ENCODE measurements around the gene AMMECR1L.
"Not testable (repeated sequence)": the region's sequence is repeated elsewhere in the genome, so short reads cannot be mapped to it uniquely, and the experiment has no call there.

The AMMECR1L gene
- total RNA-seq: 56.4 to 81.7 (median 63.9) reads per million in 4 experiments

GRCh38 chr2:127885780-127886592 is at the start of gene AMMECR1L:
Gene AMMECR1L, minus strand, starts transcription at chr2:127885956. Its CDS starts 11,722 bp downstream, at chr2:127874234.
- peak; percentile 62 for DNase-seq

- DNase-seq: no peak
These were observed 49.6 kb upstream of the AMMECR1L start for GRCh38 chr2:127935337-127935736.

DNA sequence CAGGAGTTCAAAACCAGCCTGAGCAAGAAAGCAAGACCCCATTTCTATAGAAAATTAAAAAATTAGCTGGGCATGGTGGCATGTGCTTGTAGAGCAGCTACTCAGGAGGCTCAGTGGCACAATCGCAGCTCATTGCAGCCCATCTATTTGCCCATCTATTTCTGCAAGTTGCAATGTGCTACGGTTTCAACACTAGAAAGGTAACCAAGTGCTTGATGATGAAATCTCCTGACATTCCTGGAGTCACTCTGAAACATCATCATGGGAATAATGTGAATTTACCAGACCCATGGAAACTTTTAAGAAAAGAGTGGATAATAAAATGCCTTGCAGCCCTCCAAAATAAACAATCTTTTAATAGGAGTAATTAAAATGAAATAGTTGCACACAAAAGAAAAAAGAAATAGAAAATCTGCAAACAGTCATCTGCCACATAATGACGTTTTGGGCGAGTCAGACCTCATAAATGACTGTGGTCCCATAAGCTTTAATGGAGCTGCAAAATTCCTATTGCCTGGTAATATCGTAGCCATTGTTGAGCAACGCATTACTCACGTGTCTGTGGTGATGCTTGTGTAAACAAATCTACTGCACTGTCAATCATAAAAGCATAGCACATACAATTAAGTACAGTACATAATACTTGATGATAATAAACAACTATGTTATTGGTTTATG is 46.6 kb upstream of the AMMECR1L start:
- no peak for DNase-seq

DNA sequence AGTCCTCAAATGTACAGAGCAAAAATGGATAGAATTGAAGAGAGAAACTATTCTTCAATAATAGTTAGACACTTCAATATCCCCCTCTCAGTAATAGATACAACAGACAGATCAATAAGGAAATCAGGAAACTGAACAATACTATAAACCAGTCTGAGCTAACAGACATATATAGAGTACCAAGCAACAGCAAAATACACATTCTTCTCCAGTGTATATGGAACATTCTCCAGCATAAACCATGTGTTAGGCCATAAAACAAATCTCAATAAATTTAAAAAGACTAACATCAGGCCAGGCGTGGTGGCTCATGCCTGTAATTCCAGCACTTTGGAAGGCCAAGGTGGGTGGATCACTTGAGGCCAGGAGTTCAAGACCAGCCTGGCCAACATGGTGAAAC is 43.7 kb upstream of the AMMECR1L start:
- no peak for DNase-seq

DNA sequence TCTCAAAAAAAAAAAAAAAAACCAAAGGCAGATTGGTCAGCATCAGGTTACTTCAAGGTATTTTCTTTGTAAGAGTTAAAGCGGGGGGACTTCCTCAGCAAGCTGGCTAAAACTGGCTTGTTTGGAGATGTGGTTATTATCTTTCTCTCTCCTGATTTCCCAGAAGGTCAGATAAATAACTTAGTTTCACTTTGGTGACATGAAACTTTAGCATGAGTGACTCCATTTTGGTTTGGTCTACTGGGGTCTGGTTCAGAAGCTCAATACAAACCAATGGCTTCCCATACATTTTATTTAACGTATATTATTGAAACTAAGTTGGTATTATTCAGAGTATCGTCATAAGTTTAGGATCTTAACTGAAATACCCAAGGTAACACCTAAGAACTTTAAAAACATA is 41.6 kb upstream of the AMMECR1L start:
- no peak for DNase-seq

DNA sequence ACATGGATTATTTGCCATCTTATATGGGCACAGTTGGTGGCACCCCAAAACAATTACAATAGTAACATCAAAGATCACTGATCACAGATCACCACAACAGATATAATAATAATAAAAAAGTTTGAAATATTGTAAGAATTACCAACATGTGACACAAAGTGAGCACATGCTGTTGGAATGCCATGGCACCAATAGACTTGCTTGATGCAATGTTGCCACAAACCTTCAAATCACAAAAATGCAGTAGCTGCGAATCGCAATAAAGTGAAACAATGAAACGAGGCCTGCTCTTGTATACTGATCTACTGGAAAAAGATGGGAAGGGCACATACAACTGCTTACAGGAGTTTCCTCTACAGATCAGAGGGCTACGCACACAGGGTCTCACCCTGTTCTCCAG is 32.2 kb upstream of the AMMECR1L start:
- no peak for DNase-seq

DNA sequence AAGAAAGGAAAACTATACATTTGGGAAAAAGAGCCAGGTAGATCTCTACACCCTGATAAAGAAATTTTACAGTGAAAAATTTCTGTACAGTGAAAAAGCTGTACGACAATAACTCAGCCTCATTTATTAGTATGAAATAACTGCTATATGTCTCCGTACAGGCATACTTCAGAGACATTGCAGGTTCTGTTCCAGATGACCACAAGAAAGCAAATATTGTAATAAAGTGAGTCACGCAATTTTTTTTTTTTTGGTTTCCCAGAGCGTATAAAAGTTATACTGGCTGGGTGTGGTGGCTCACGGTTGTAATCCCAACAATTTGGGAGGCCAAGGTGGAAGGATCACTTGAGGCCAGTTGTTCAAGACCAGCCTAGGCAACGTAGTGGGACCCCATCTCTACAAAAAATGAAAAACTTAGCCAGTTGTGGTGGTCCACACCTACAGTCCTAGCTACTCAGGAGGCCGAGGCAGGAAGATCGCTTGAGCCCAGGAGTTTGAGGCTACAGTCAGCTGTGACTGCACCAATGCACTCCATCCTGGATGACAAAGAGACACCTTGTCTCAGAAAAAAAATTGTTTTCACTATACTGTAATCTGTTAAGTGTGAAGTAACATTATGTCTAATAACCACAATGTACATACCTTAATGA is 28.2 kb upstream of the AMMECR1L start:
- no peak for DNase-seq

DNA sequence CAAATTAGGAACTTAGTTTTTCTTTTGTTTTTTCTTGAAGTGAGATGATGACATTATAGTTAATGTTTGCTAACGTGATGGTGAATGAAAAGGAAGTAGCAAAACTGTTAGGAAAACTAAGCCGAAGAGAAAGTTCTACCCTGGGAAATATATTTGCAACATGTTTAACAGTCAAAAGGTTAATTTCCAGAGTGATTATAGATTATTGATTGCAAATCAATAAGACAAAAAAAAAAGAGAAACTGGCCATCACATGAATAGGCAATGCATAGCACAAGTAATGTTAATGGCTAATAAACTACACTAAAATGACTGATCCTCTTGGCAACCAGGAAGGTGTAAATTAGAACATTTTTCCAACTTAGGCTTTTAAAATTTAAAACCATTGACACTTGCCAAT is 26.0 kb upstream of the AMMECR1L start:
- no peak for DNase-seq

- no peak for DNase-seq
These were observed 24.7 kb upstream of the AMMECR1L start for GRCh38 chr2:127910415-127910814.

DNA sequence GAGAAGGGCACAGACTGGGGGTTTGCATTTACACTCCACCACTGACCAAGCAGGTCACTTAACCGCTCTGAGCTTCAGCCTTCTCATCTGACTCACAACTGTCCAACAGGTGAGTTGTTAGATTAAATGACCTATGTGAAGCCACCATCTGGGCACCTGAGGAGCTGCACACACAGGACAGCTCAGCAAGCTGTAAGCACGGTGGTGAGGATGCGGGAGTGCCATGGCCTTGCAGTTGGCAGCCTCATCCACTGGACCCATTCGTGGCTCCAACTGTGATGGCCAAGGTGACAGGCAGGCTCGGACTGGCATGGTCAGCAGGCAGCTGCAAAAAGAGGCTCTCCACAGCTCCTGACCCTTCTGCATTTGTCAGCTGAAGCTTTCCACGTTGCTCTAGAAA is 23.3 kb upstream of the AMMECR1L start:
- no peak for DNase-seq

DNA sequence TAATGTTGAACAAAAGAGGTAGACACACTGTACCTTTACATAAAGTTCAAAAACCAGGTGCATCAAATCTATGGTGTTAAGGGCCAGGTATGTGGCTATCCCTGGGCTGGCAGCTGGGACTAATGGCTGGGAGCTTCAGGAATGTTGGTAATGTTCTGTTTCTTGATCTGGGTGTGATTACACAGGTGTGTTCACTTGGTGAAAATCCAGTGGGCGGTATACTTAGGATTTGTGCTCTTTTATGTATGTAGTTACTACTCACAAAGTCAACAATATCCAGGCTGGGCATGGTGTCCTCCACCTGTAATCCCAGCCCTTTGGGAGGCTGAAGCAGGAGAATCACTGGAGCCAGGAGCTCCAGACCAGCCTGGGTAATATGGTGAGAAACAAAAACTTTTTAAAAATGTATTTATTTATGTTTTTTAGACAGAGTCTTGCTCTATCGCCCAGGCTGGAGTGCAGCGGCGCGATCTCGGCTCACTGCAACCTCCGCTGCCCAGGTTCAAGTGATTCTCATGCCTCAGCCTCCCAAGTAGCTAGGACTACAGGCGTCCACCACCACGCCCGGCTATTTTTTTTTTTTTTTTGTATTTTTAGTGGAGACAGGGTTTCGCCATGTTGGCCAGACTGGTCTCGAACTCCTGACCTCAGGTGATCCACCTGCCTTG is 22.1 kb upstream of the AMMECR1L start:
- DNase-seq: not testable (repeated sequence)

GRCh38 chr2:127906206-127906926 is 20.6 kb upstream of the AMMECR1L start:
- DNase-seq: no peak

GRCh38 chr2:127901339-127902056 is 15.7 kb upstream of the AMMECR1L start:
- no peak for DNase-seq

DNA sequence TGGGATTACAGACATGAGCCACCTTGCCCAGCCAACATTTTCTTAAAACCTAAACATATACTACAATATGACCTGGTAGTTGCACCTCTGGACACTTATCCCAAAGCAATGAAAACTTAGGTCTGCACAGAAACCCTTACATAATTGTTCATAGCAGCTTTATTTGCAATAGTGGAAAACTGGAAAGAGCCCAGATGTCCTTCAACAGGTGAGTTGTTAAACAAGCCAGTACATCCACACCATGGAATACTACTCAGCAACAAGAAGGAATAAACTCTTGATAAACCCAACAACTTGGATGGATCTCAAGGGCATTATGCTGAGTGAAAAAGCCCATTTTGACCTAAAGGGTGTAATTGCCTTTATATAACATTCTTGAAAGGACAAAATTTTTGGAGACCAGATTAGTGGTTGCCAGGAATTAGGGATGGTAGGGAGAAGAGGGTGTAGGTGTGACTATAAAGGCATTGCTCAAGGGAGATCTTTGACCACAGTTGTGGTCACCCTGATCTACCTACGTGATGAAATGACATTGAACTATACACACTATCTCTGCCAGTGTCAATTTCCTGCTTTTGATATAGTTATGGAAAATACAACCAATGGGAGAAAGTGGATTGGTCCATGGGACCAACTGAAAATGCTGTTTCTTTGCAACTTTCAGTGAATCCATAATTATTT is 11.9 kb upstream of the AMMECR1L start:
- DNase-seq: no peak

- no peak for DNase-seq
These were observed 7.7 kb upstream of the AMMECR1L start for GRCh38 chr2:127893494-127893893.

DNA sequence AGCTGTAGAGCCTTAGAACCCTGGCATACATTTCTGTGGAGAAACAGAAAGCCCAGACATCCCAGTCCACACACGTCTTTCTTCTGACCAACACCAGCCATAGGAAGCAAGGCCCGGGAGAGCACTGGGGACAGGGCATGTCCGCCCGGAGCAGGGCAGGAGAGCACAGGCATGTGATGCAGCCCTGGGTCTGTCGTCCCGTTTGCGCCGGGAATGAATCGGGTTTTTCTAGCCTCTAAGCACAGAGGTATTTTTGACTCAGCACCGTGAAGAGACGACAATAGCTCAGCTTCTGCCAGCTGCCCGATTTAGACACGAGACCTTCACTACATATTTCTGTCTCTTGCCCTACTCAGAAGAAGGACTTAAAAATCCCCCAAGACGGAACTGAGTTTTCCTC is 7.3 kb upstream of the AMMECR1L start:
- DNase-seq: no peak

DNA sequence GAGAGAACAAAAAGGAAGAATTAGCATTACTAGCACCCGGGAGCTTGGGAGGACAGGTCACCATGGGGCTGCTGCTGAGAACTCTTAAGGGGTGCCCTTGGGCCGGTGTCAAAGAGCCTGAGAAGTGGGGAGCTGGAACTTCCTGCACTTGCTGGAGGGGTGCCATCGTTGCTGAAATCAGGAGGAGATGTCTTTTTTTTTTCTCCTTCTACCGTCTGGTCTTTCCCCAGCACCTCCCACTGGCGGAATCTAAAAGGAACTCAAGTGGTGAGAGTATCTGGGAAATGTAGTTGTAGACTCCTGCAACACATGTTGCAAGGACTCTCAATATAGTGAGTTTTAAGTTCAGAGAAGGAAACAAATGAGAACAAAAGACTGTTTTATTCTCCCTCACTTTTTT is 6.1 kb upstream of the AMMECR1L start:
- no peak for DNase-seq

DNA sequence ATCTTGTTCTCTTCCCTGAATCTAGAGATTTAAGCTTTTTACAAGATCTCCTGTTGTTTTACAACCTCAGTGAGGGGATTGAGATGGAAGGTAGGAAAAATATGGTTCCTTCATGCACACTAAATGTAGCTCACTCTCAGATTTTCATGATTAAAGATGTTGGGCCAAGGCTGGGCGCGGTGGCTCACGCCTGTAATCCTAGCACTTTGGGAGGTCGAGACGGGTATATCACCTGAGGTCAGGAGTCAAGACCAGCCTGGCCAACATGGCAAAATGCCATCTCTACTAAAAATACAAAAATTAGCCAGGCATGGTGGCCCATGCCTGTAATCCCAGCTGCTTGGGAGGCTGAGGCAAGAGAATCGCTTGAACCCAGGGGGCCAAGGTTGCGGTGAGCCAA is 5.0 kb upstream of the AMMECR1L start:
- not testable (repeated sequence) for DNase-seq

- no peak for DNase-seq
These were observed 3.0 kb upstream of the AMMECR1L start for GRCh38 chr2:127888772-127889171.

DNA sequence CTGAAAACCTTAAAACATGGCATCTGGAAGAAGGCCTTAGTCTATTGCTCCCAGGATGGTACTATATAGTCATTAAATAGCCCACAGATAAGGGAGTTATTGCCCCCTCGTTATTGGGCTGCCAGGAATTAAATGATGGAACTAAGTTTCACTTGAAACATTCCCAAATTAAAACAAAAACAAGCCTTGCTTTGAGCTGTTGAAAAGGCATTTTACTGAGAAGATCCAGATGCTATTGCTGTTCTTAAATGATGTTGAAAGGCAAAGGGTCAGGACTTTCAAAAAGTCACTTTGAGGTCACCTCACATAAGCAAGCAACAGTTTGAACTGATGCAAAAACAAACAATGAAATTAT is 2.0 kb upstream of the AMMECR1L start:
- no peak for DNase-seq

- DNase-seq: no peak
These were observed 1.5 kb upstream of the AMMECR1L start for GRCh38 chr2:127887082-127887775.

Measured in effector CD8-positive, alpha-beta T cell (primary cell).